ENCODE results near the gene HIVEP3.

- TF ChIP-seq EP300 (IDR thresholded peaks at IDR 0.05): no peak
- TF ChIP-seq, protein P1, sequence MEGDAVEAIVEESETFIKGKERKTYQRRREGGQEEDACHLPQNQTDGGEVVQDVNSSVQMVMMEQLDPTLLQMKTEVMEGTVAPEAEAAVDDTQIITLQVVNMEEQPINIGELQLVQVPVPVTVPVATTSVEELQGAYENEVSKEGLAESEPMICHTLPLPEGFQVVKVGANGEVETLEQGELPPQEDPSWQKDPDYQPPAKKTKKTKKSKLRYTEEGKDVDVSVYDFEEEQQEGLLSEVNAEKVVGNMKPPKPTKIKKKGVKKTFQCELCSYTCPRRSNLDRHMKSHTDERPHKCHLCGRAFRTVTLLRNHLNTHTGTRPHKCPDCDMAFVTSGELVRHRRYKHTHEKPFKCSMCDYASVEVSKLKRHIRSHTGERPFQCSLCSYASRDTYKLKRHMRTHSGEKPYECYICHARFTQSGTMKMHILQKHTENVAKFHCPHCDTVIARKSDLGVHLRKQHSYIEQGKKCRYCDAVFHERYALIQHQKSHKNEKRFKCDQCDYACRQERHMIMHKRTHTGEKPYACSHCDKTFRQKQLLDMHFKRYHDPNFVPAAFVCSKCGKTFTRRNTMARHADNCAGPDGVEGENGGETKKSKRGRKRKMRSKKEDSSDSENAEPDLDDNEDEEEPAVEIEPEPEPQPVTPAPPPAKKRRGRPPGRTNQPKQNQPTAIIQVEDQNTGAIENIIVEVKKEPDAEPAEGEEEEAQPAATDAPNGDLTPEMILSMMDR (IDR thresholded peaks at IDR 0.05): no peak
Observed at GRCh38 chr1:41528106-41528505, 390.6 kb downstream of the HIVEP3 start.
